GM18868 (cell line): ENCODE results near the gene LIMD2.
A peak's percentile ranks its signal among the peaks of the same experiment; 100 is the strongest.

Source experiments
- ATAC-seq: cut with Tn5 transposase; IDR thresholded peaks from one replicate; pipeline ENCODE4 v1.9.1; 2021; ENCODE audit warnings: mild to moderate bottlenecking, moderate library complexity; ENCODE audit not compliant: unreplicated experiment

LIMD2 gene

DNA sequence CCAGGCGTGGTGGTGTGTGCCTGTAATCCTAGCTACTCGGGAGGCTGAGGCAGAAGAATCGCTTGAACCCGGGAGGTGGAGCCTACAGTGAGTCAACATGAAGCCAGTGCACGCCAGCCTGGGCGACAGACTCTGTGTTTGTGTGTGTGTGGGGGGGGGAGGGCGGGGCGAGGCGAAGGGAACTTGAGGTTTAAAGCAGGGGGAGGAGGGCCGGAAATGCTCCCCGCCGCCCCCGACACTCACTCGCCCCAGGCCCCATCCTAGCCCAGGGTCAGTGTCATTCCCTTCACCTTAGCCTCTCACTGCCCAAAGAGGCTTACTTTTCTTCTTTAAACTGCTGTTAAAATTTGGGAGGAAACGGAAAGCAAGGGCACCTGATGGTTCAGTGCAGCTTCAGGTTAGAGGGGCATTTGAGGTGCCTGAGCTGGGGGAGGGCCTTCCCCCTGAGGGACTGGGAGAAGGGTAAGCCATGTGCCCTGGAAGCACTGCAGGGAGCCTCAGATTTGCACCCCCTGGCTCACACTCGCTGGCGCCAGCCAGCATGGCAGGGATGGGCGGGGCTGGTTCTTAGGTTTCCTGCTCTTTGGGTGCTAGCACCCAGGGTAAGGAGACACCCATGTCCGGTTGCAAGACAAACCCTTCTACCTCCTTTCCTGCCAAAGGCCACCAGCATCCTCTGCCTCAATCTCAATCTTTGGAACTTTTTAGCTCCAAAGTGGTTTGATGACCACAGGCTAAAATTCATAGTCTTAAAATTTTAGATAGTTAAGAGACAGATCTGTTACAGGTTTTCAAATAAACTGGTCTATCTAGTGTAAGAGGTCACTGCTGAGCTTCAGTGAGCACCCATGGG is 2.2 kb upstream of the LIMD2 start:
- no peak for ATAC-seq

DNA sequence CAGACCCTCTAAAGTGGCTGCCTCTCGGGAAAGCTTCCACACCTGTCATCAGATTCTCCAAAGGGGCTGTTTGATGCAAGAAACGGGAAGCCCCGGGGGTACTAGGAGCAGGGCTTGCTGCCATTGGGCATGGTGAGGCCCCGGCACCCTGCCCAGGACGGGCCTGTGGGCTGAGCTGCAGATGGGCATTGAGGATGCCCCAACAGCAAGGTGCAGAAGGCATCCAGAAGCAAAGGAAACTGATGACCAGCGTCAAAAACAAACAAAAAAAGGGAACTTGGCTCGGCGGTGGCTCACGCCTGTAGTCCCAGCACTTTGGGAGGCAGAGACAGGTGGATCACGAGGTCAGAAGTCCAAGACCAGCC is 1.5 kb upstream of the LIMD2 start:
- ATAC-seq: no peak

DNA sequence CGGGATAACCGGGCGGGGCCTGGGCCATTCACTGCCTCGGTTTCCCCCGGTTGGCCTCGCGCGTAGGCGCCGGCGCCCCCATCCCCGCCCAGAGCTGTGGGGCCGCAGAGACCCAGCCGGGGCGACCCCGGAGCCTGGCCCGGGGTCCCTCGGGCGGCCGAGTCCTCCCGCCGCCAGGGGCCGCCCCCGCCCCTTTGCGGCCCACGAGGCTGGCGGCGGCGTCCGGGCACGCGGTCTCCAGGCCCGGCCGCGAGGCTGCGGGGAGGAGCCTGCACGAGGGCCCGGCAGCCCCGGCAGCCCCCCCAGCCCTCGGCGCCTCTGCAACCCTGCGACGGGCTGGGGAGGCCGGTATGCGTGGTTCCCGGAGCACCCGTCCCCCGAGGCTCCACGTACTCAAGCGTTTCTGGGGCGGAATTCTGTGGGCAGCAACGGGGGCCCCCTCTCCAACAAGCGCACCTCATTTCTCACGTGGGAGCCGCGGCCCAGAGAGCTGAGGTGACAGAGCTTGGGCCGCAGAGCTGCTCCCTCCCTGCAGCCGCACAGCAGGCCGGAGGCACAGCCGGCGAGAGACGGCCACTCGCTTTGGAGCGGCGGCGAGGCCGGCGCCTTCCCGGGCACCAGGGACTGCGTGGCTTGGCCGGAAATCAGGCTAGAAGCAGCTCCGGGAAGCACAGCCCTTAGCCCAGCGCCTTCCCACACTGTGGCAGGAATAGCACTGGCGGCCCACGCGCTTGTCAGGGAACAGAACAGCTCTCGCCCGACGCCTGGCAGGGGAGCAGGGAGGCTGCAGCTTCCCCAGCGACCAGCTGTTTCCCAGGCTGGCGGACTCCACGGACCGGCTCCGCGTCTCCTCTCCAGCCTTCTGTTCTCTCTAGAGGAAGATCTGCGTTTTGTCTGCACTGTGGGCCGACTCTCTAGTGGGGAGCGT is 867 bp upstream of the LIMD2 start:
- ATAC-seq: no peak

DNA sequence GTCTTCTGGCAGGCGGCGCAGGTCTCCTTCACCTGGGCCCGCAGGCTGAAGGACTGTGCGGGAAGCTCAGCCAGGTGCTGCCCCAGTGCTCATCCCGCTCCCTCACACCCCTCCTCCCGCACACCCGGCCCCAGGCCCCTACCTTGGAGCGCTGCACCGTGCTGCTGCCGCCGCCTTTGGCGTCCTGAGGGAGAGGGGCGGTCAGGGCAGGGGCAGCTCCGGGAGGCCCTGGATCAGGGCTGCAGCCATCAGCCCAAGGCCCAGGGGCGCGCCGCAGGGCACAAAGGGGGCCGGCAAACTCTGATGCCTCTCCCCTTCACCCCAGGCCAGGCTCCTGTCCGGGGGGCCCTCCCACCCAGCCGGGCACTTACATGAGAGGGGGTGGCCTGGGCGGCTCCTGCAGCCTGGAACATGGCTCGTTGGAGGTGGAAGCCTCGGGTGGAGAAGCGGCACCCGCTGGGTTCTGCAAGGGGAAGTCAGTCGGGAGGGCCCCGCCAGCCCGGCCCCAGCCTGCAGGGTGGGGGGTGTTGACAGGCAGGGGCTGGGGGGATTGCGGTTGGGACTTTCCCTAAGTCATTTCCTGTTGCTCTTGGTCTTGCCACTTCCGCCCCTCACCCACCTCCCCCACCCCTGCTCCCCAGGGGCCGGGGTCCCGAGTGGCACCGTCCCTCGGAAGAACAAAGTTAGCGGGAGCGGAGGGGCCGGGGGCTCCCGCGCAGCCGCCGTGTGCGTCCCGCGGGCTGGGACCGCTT is 863 bp downstream of the LIMD2 start:
- ATAC-seq: peak; percentile 30

DNA sequence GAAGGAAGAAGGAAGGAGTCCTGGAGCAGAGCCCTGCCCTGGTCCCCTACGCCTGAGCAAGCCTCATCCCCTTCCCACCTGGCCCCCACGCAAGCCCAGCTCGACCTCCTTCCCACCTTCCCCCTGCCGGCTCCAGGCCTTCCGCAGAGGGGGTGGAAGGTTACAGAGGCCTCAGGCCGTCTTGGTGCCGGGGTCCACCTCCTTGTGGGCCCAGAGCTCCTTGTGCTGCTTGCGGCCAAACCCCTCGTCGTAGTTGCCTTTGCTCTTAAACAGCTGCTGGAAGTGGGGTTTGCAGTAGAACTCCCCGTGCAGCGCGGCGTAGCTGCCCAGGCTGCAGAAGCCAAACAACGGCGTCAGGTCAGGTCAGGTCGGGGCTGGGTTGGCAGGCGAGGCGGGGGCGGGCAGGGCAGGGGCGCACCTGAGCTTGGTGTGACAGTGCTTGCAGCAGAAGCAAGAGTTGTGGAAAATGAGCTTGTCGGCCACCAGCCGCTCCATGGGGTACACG is 1.5 kb downstream of the LIMD2 start:
- ATAC-seq: no peak

DNA sequence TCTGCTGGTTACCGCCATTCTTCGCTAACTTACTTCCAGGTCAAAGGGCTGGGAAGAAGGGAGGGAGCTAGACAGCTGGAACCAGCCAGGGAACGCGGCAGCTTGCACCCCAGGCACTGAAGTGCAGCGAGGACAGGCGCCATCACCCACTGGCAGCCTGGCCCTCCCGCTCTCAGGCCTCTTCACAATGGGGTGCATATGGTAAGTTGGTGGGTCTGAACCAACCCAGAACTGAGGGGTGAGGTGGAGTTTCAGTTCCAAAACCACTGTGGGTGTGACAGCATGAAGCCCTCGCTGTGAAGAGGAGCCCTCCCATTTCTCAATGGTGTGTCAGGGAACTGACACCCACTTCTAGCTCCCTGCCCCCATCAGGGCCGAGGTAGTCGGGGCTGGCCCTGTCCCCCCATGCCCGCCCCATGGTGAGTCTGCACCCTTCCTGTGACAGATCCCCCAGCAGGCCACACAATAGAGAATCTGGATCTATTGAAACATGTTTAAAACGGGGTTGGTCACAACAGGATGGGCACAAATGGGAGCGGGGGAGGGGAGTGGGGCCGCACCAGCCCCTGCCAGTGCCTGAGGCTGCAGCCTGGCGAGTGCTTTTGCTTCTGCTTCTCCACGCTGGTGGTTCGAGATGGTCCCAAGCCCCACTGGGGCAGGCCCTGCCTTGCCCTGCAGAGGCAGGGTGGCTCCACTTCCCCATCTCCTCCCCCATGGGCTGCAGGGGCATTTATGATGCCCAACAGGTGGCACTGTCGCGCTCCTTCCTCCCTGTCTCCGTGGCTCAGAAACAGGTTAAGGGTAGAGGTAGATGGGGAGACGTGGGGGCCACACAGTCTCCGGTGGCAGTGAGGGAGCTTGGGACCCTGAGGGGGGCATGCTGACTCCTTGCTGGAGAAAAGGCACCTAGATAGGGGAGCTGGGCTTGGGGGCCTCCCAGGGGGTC is 2.3 kb downstream of the LIMD2 start:
- ATAC-seq: peak; percentile 18

DNA sequence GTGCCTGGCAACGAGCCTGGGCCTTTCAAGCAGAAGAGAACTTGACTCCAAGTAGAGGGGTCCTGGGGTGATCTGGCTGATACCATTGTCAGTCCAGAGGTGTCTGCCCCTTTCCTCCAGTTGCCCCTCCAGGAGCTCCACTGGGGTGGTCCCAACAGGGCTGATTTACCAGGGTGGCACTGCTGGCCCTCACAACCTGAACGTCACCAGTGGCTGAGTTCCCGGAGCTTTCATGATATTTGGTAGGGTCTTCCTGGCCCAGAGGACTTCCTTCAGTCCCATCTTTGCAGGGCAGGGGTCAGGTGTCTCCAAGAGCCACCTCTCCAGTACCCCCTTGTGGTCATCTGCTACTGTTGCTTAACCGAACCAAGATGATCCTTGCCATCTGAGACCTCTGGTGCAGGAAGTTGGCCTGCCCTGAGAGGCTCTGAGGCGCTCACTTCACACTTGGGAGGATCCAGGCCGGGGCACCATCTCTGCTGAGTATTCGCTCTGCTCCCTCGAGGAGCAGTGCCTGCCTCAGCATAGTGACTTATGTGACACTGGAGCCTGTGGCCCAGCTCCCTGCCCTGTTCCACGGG is 3.5 kb downstream of the LIMD2 start:
- no peak for ATAC-seq

DNA sequence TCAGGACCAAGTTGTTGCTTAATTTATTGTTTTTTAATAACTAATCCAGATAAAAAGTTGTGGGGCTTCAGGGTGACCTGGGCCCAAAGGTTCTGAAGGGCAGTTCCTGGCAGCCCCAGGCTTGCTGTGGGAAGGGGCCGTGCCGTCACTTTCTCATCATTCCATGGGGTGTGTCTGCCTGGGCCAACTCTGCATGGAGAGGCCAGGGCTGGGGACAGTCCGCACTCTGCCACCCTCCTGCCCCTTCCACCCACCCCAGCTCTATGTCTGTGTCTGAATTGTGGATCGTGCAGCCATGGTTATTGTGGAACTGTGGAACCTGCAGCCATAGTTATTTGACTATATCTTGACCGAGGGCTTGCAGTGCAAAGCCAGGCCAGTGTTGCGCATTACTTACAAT is 4.0 kb downstream of the LIMD2 start:
- ATAC-seq: no peak

DNA sequence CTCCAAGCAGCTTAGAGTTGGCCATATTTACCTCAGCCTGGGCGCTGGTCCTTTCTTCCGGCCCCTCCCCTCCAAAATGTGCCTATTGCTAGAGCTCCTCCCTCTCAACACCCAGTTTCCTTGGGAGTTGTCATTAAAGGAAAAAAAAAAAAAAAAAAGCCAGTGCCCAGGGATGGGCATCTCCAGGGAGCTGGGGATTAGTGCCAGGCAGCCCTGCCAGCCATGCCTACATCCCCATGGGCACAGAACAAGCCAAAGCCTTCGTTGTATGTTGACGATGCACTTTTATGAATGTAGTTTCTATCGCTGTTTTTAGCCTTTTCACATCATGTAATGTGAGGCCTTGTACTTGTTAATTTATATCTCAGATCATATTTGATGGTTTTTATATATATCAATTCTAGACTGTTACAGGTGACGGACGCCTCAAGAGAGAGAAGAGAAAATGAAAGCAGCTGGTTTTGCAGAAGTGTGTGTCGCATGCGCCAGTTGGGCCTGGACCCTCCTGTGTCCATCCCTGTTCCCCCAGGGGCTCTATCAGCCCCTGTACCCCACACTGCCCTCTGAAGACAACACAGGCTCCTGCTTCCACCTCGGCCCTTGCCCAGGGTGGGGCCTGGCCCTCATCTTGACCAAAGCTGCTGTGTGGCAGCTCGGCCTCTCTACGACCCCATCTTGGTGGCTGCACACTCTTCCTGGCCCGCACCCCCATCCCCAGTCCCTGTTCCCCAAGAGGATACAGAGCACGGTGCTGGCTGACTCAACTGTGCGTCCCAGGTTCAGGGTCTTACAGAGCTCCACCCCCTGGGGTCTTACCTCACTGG is 4.8 kb downstream of the LIMD2 start:
- no peak for ATAC-seq

DNA sequence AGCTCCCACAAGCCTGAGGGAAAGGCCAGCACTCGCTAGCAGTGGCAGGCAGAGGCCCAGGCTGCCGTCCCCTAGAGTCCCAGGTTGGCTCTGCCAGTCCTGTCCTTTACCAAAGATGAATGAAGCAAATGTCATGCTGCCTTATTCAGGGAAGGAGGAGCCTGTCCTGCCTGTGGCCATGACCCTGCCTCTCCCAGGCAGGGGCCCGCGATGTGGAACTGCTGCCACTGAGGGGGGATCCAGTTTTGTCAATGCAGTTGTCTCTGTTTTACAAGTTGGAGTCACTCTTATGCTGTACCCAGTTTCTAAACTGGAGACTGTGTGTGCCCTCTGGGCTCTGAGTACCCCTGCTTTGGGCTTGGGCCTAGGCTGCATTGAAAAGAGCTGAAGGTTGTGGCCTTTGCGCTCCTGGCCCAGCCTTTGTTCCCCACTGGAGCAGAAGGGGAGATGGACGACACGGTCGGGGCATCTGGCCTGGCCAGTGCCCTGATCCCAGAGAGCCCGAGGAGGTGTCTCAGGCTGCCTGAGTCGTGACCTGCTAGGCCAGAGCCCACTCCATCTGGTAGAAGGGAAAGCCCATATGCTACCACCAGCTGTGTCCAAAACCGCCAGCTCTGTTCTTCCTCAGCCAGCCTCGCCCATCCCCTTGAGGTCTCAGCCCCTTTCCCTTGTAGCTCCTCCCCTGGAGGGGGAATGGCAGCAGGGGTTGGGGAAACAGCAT is 5.5 kb downstream of the LIMD2 start:
- ATAC-seq: no peak

DNA sequence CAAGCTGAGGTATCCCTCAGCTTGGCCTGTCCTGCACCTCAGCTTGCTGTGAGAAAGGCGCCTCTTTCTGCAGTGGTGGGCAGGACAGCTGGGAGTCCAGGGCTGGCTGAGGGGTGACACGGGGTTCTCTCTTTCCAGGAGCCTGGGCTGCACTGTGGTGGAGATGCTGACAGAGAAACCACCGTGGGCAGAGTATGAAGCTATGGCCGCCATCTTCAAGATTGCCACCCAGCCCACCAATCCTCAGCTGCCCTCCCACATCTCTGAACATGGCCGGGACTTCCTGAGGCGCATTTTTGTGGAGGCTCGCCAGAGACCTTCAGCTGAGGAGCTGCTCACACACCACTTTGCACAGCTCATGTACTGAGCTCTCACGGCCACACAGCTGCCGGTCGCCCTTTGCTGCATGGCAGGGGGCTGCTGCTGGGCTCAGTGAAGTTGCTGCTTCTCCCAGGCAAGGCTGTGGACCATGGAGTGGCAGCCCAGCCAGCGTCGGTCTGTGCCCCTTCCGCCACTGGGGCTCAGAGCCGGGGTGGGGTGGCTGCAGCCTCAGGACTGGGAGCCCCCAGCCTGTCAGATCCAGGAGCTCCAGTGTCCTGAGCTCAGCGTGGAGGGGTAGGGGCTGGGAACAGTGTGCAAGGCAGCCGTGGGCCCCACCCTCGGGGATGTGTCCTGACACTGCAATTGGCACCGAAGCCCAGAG is 6.4 kb downstream of the LIMD2 start:
- no peak for ATAC-seq

DNA sequence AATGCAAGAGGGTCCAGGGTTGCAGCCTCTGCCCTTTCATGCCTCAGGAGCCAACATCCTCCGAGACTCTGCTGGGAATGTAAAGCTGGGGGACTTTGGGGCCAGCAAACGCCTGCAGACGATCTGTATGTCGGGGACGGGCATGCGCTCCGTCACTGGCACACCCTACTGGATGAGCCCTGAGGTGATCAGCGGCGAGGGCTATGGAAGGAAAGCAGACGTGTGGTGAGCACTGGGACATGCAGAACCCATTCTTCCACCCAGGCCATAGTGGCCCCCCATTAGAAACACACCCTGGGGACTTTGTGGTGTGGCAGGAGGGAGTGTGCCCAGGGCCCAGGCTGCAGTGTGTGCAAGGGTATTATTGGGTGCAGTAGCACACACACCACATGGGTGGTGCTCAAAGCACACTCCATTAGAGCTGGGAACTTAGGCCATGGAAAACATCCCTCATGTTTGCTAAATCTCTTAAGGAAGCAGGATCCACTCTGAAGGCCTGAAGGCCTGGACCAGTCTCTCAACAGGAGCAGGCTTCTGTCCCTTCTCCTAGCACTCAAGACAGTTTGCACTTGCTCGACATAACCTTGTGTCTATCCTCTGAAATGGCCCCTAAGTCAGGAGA is 7.6 kb downstream of the LIMD2 start:
- ATAC-seq: no peak

DNA sequence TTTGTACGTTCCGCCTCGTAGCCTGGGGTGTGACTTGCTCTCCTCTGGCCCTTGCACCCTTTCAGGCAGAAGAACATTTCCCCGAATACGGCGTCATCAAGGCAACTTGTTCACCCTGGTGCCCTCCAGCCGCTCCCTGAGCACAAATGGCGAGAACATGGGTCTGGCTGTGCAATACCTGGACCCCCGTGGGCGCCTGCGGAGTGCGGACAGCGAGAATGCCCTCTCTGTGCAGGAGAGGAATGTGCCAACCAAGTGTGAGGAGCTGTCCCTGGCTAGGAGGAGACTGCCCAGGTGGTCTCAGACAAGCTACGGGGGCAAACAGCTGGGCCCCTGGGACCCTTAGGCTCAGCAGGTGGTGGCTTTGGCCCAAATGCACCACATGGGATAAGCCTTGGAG is 10.4 kb downstream of the LIMD2 start:
- ATAC-seq: no peak

DNA sequence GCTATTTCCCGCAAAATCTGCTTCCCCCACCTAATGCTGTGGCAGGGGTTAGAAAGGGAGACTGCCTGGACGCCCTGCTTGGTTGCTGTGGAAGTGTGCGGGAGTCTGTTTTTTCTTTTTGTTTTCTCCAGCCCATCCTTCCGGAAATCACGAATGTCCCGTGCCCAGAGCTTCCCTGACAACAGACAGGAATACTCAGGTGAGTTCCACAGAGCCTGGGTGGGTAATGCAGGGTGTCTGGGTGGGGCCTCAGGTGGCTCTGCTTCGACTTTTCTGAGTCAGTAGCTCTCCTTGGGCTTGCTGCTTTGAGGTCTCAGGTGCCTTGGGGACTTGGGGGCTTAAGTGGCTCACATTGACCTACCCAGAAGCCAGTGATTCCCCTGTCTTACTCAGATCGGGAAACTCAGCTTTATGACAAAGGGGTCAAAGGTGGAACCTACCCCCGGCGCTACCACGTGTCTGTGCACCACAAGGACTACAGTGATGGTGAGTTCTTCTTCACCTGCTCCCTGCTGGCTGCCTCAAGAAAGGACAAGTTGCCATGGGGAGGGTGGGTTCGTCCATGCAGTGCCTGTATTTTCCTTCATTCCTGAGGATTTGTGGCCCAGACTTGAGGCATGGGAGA is 11.4 kb downstream of the LIMD2 start:
- peak; percentile 51 for ATAC-seq

DNA sequence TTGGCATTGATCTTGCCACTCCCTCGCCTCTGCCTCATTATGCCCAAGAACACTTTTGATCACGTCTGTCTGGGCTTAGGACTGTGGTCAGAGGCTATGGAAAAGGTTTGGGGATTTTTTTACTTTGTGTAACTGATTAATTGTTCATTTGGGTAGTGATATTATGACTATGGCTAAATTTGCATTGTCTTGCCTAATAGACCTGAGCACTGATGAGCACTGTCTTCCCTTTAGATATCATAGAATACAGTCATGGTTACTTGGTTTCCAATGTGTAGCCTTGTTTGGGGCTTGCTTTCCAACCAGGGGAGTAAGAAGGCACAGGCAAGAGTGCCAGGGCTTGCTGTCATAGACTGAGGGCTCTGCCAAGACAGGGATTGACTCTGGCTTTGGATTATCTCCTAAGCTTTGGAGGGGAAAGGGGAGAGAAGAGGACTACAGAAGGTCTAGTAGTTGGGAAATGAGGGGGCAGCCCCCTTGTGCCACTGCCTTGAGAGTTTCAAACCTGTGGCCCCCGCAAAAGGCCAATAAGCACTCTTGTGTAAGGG is 13.7 kb downstream of the LIMD2 start:
- ATAC-seq: no peak

DNA sequence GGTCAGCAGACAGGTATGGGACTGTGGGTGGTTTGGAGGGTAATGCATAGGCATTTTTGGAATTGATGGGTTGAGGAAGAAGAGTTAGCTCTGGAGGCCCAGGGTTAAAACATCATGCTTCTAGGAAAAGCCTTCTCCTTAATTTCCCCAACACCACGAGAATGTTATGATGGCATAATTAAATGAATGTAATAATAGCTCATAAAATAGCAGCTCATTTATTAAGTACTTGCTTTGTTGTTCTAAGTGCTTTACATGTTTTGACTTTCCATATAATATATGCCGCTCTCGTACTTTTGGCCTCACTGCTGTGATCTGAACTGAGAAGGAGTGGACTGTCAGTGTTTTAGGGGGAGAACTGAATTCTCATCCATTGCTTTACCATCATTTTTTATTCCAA is 14.3 kb downstream of the LIMD2 start:
- no peak for ATAC-seq
